Stimulated activated CD8-positive, alpha-beta memory T cell treated with anti-CD3 and anti-CD28 coated beads, Interleukin-15, amount 100 ng/mL, for 1 hour (primary cell): ENCODE measurements around the gene KIDINS220.

Experiments
- DNase-seq: peaks from one replicate; pipeline ENCODE4 v3.0.0-alpha.2; 2020; ENCODE audit warnings: low read depth

Gene KIDINS220

GRCh38 chr2:8697190-8697589 lies 140.2 kb downstream of the KIDINS220 start:
- no peak for DNase-seq

- no peak for DNase-seq
Observed at GRCh38 chr2:8694737-8695136, 142.7 kb downstream of the KIDINS220 start.

GRCh38 chr2:8693157-8693821 lies 144.1 kb downstream of the KIDINS220 start:
- DNase-seq: no peak

- DNase-seq: no peak
Observed at GRCh38 chr2:8692783-8693156, 144.6 kb downstream of the KIDINS220 start.

DNA sequence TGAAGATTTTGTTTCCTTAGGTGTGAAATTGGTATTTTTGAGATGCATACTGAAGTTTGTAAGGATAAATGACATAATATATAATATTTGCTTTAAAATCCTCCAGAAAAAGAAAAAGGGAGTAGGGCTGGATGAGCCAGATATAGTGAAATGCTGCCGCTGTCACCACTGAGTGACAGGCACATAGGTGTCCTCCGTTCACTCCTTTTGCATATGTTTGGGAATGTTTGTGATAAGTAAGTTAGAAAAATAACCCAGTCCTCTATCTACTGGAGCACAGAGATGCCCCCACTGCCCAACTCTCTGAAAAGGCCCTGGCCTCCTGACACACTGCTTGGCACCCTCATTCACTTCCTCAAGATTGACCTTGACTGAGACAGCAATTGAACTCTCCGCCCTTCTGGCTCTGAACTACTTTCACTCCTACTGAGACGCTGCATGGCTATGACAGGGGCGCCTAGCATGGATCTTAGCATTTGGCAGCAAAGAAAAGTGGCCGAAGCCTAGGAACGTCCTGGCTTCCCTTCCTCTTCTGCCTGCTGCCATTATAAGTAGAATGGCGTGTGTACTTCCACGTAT lies 145.5 kb downstream of the KIDINS220 start:
- no peak for DNase-seq

- peak; percentile 68 for DNase-seq
Observed at GRCh38 chr2:8685697-8686358, 151.6 kb downstream of the KIDINS220 start.

- DNase-seq: no peak
Observed at GRCh38 chr2:8684878-8685696, 152.3 kb downstream of the KIDINS220 start.

GRCh38 chr2:8684540-8684877 lies 152.9 kb downstream of the KIDINS220 start:
- no peak for DNase-seq

- no peak for DNase-seq
Observed at GRCh38 chr2:8682719-8683667, 154.4 kb downstream of the KIDINS220 start.

DNA sequence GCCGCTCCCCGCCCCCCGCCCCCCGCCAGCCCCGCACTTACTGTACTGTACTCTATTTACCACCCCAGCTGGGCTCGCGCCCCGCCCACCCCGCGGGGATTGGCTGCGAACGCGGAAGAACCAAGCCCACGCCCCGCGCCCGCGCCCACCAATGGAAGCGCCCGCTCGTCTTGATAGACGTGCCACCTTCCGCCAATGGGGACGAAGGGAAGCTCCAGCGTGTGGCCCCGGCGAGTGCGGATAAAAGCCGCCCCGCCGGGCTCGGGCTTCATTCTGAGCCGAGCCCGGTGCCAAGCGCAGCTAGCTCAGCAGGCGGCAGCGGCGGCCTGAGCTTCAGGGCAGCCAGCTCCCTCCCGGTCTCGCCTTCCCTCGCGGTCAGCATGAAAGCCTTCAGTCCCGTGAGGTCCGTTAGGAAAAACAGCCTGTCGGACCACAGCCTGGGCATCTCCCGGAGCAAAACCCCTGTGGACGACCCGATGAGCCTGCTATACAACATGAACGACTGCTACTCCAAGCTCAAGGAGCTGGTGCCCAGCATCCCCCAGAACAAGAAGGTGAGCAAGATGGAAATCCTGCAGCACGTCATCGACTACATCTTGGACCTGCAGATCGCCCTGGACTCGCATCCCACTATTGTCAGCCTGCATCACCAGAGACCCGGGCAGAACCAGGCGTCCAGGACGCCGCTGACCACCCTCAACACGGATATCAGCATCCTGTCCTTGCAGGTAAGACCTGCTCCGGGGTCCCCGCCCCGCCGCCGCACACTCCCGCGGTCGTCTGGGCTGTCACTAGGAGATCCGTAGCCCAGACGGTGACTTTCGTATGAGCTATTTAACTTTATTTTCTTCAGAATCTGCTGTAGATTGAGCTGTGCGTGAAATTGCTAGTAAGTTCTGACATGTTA lies 155.4 kb downstream of the KIDINS220 start, which contains the start of gene ID2:
TSS of gene ID2 (plus strand) at position 271 of the 907 bp plus-strand sequence. CDS start at position 381, 110 bp downstream.
- DNase-seq: peak; percentile 95

DNA sequence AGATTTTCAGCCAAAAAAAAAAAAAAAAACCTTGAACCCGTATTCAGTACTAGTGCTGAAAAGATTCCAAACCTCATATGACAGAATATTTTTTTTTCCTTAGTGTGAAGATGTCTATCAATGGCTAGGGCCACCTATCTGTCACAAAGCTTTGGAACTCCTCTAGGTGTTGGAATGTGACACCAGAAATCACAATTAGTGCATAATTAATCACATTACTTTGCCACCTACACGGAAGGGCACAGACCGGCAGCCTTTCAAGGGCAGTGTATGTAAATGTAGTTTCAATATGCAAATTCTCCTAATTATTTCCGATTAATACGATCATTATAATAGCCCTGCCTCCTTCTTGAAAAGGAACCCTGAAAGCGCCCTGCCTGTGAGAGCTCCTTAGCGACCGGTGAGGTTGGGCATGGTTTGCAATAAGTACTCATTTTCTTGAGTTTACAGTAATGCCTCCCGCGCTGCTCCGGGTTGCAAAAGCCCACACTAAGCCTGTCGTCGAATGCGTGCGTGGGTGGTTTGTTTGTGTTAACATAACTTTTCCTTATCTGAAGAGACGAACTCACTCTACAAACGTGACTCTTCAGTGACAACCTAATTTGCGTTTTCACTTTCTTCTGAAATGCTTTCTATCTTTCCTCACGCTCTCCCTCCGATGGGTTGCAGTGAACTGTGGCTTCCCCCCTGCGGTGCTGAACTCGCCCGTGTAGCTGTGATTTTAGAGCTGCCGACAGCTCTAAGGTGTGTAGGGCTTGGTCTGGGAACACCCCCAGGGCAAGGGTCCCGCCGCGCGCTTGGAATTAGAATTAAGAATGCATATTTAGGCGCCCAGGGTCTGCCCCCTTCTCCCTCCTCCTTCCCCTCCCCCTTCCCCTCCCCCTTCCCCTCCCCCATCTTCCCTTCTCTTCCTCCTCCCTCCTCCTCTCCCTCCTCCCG lies 156.3 kb downstream of the KIDINS220 start:
- no peak for DNase-seq

DNA sequence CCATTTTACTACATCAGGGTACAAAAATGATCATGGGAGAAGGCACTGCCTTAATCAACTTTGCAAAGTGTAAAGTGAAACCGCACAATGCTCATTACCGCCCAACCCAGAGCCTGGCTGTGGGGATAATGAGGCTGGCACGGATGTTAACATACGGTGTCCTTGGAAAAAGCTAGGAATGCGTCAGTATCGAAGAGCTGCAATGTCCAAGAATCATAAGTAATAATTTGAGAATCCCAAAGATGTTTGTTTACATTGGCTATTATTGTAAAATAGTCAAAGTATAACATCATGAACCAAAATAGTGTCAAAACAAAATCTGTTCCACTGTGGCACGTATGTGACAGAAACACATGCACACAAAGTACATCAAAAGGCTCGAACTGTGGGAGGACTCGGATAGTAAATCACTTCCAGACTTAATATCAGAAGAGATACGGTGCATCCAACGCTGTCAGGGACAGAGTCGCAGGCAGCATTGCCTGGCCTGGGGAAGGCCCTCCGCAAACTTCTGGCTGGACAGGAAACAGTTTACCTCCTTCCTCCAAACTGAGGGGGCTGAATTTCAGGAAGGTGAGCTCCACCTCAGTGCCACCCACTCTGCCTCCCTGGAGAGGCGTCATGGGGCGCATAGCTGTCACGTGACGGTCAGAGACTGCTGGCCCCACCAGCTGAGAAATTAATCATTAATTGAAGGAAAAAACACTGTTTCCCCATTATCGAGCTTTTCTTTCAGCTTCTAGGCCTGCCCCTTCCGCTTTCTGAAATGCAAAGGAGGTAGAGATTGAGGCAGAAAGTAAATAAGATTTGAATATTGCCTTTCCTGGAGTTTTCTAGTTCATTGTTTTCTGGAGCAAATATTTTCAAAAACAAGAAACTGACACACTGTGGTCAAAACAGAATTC lies 157.3 kb downstream of the KIDINS220 start:
- DNase-seq: no peak

DNA sequence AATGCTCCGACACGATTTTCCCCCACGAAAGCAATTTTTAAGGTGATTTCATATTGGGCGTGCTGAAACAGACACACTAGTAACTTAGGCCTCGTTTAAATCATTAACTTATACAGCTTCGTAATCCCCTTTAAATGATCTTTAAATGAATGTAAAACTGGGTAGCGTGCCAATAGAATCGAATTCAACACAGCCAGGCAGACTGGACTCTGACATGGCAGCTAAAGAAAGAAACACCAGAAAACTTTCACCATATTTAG lies 157.9 kb downstream of the KIDINS220 start:
- no peak for DNase-seq
